Measurements from ENCODE around the gene TMEM106B. TPM values are rescaled to one million over a fixed set of nuclear protein-coding genes. Genes with fewer than 3 reads are reported as not detected.

TMEM106B gene
- total and polyA plus RNA-seq, 2 of the 8 experiments (the other 6 are each of a cell fraction or from before 2014, with no cell fraction given), result 16.0 to 29.1 TPM

GRCh38 chr7:12178317-12178716, 32.8 kb upstream of the TMEM106B start:
- Histone ChIP-seq H2BK5ac (ENCODE audit: low read depth, low read length) (no peak overlapping the region), H4K20me1 (replicated peaks in 1 of 2; ENCODE audit: control insufficient read depth in 1 of 2, insufficient read depth in 2 of 2, low read length in 2 of 2) (no peaks in the 10 kb centered on the region), H3K4me3 (ENCODE audit: extremely low read depth in 1 of 4, insufficient read depth in 2 of 4, low read depth in 3 of 4, low read length in 4 of 4) (no peak overlapping the region), H3K9me3 (ENCODE audit: insufficient read depth in 2 of 2, low read depth in 1 of 2, low read length in 1 of 2) (no peaks in the 10 kb centered on the region), H3K79me1 (ENCODE audit: low read depth, low read length) (no peaks in the 10 kb centered on the region), H2BK12ac (ENCODE audit: low read depth, low read length) (no peak overlapping the region), H4K5ac (ENCODE audit: insufficient read length, low read depth, low read length) (no peak overlapping the region), H3K36me3 (ENCODE audit: control insufficient read depth in 2 of 4, insufficient read depth in 4 of 4, low read length in 3 of 4) (no peaks in the 10 kb centered on the region), H2BK15ac (ENCODE audit: low read length) (no peak overlapping the region), H3K4me1 (replicated peaks in 1 of 4; ENCODE audit: control insufficient read depth in 3 of 4, insufficient read depth in 4 of 4, low read length in 3 of 4) (no peaks in the 10 kb centered on the region), H4K8ac (ENCODE audit: extremely low read depth, insufficient read depth, low read length) (no peak overlapping the region), H3K27me3 (replicated peaks in 1 of 4; ENCODE audit: control insufficient read depth in 3 of 4, extremely low read depth in 1 of 4, insufficient read depth in 3 of 4, low read length in 3 of 4) (no peaks in the 10 kb centered on the region), H4K91ac (replicated peaks; ENCODE audit: insufficient read length, low read length) (no peak overlapping the region), H3K4ac (replicated peaks; ENCODE audit: insufficient read length, low read depth, low read length) (no peak overlapping the region), H3K23ac (ENCODE audit: insufficient read length) (no peak overlapping the region), H3K4me2 (ENCODE audit: insufficient read depth in 1 of 2, low read depth in 2 of 2, low read length in 2 of 2) (no peak overlapping the region), H2AK5ac (ENCODE audit: low read depth, low read length) (no peak overlapping the region), H2BK120ac (replicated peaks; ENCODE audit: low read depth, low read length) (no peak overlapping the region), H3K14ac (ENCODE audit: insufficient read length) (no peak overlapping the region), H3K23me2 (ENCODE audit: low read depth, low read length) (no peaks in the 10 kb centered on the region), H2AFZ (ENCODE audit: low read length) (no peak overlapping the region), H3K9ac (replicated peaks in 1 of 4; ENCODE audit: extremely low read depth in 1 of 4, low read depth in 3 of 4, low read length in 3 of 4) (no peak overlapping the region), H3K27ac (ENCODE audit: low read depth, low read length) (no peak overlapping the region), H3K79me2 (ENCODE audit: control insufficient read depth in 1 of 2, insufficient read depth in 2 of 2, low read length in 2 of 2) (no peaks in the 10 kb centered on the region), H2BK20ac (ENCODE audit: low read length) (no peak overlapping the region), H3K18ac (ENCODE audit: extremely low read depth, low read length) (no peak overlapping the region), H3K56ac (replicated peaks; ENCODE audit: insufficient read length, low read depth, low read length) (no peak overlapping the region)
- no peak for FAIRE-seq
- ChIA-PET CTCF (ENCODE audit: partially characterized antibody) (no interaction called here), POLR2A (ENCODE audit: partially characterized antibody) (no interaction called here)
- DNase-seq (ENCODE audit: low read depth in 1 of 2, low spot score in 2 of 2), result no peak
- TF ChIP-seq KDM4A (IDR thresholded peaks at IDR 0.05; ENCODE audit: low read depth, low read length, severe bottlenecking) (no peak), E2F6 (IDR thresholded peaks at IDR 0.05) (no peak), ATF3 (IDR thresholded peaks at IDR 0.05; ENCODE audit: insufficient read depth, low read depth, low read length) (no peak), TEAD4 (IDR thresholded peaks at IDR 0.05; ENCODE audit: low read depth, low read length) (no peak), TCF12 (IDR thresholded peaks at IDR 0.05; ENCODE audit: low read depth, low read length) (no peak), SIRT6 (IDR thresholded peaks at IDR 0.05; ENCODE audit: low read length) (no peak), SIX5 (IDR thresholded peaks at IDR 0.05; ENCODE audit: low read depth, low read length) (no peak), TBP (IDR thresholded peaks at IDR 0.05; ENCODE audit: low read depth, low read length) (no peak), MAX (IDR thresholded peaks at IDR 0.05) (no peak)
- 90% methylated on average over 2 of the region's 2 CpGs; no CpG with 5 or more reads in 1 of the 2 experiments for WGBS, 2 experiments (ENCODE audit: extremely low coverage in 1 of 2, insufficient coverage in 1 of 2, insufficient read length in 1 of 2, insufficient replicate concordance in 2 of 2, low coverage in 1 of 2, low lambda C conversion rate in 2 of 2, missing lambda C conversion rate in 1 of 2)

Data from H1 (cell line).